Measurements from ENCODE around the gene ANKMY1.
A peak's percentile ranks its signal among the peaks of the same experiment; 100 is the strongest.

ANKMY1 gene

GRCh38 chr2:240597419-240598181, 39.8 kb upstream of the ANKMY1 start:
- no peak for TF ChIP-seq CTCF (IDR thresholded peaks at IDR 0.05; ENCODE audit: low read depth, low read length, missing control alignments)
- no peak overlapping the region for H3K4me3 ChIP-seq (ENCODE audit: low read depth, low read length)
- DNase-seq (ENCODE audit: low read depth) = no peak

GRCh38 chr2:240597054-240597418, 39.2 kb upstream of the ANKMY1 start:
- TF ChIP-seq CTCF (IDR thresholded peaks at IDR 0.05; ENCODE audit: low read depth, low read length, missing control alignments) = no peak
- no peak overlapping the region for H3K4me3 ChIP-seq (ENCODE audit: low read depth, low read length)
- no peak for DNase-seq (ENCODE audit: low read depth)

GRCh38 chr2:240596491-240596931, 38.7 kb upstream of the ANKMY1 start:
- no peak overlapping the region for H3K4me3 ChIP-seq (ENCODE audit: low read depth, low read length)
- no peak for TF ChIP-seq CTCF (IDR thresholded peaks at IDR 0.05; ENCODE audit: low read depth, low read length, missing control alignments)
- DNase-seq (ENCODE audit: low read depth) = no peak

GRCh38 chr2:240596080-240596460, 38.3 kb upstream of the ANKMY1 start:
- DNase-seq (ENCODE audit: low read depth) = no peak
- no peak for TF ChIP-seq CTCF (IDR thresholded peaks at IDR 0.05; ENCODE audit: low read depth, low read length, missing control alignments)
- H3K4me3 ChIP-seq (ENCODE audit: low read depth, low read length) = no peak overlapping the region

GRCh38 chr2:240595381-240596079, 37.7 kb upstream of the ANKMY1 start:
- DNase-seq (ENCODE audit: low read depth) = no peak
- no peak overlapping the region for H3K4me3 ChIP-seq (ENCODE audit: low read depth, low read length)
- TF ChIP-seq CTCF (IDR thresholded peaks at IDR 0.05; ENCODE audit: low read depth, low read length, missing control alignments) = peak; percentile 43

- no peak overlapping the region for H3K4me3 ChIP-seq (ENCODE audit: low read depth, low read length)
- no peak for TF ChIP-seq CTCF (IDR thresholded peaks at IDR 0.05; ENCODE audit: low read depth, low read length, missing control alignments)
Observed at GRCh38 chr2:240594511-240595380, 37.0 kb upstream of the ANKMY1 start.

More at GRCh38 chr2:240594511-240595380, 37.0 kb upstream of the ANKMY1 start:
- no peak for DNase-seq (ENCODE audit: low read depth)

Measured in GM12864 (cell line).